ENCODE data around the gene ZNF599. TPM values are rescaled to one million over a fixed set of nuclear protein-coding genes. Genes with fewer than 3 reads are reported as not detected.
"Not testable (repeated sequence)": the region's sequence is repeated elsewhere in the genome, so short reads cannot be mapped to it uniquely, and the experiment has no call there.

The ZNF599 gene
- total RNA-seq, 1 donor from 2014 or later: 10.1 TPM

GRCh38 chr19:34804115-34804514, 31.1 kb upstream of the ZNF599 start:
- H3K36me3 Mint-ChIP-seq (ENCODE audit: low read depth): peaks cover 5% of the 10 kb centered on the region
- no peak for DNase-seq (ENCODE audit: low read depth, low spot score)
- no peaks in the 10 kb centered on the region for H3K4me1 Mint-ChIP-seq
- TF ChIP-seq CTCF (conservative IDR thresholded peaks at IDR 0.05): no peak
- peaks cover 24% of the 10 kb centered on the region for H3K27me3 Mint-ChIP-seq (ENCODE audit: low read depth)
- H3K4me3 Mint-ChIP-seq: no peak overlapping the region
- H3K9me3 Mint-ChIP-seq: peaks cover 12% of the 10 kb centered on the region
- no peak overlapping the region for H3K27ac Mint-ChIP-seq (ENCODE audit: unreplicated experiment)

- H3K36me3 Mint-ChIP-seq (ENCODE audit: low read depth); H3K4me1 Mint-ChIP-seq; H3K4me3 Mint-ChIP-seq; H3K27ac Mint-ChIP-seq (ENCODE audit: unreplicated experiment); H3K9me3 Mint-ChIP-seq; DNase-seq (ENCODE audit: low read depth, low spot score): not testable (repeated sequence)
- peaks cover 38% of the 10 kb centered on the region for H3K27me3 Mint-ChIP-seq (ENCODE audit: low read depth)
Observed at GRCh38 chr19:34796953-34797352, 23.9 kb upstream of the ZNF599 start.

- no peak for DNase-seq (ENCODE audit: low read depth, low spot score)
- H3K9me3 Mint-ChIP-seq: peaks cover 5% of the 10 kb centered on the region
- peaks cover 44% of the 10 kb centered on the region for H3K27me3 Mint-ChIP-seq (ENCODE audit: low read depth)
- peaks cover 11% of the 10 kb centered on the region for H3K4me1 Mint-ChIP-seq
- no peak overlapping the region for H3K27ac Mint-ChIP-seq (ENCODE audit: unreplicated experiment)
- no peaks in the 10 kb centered on the region for H3K36me3 Mint-ChIP-seq (ENCODE audit: low read depth)
- H3K4me3 Mint-ChIP-seq: no peak overlapping the region
- no peak for TF ChIP-seq CTCF (conservative IDR thresholded peaks at IDR 0.05)
Observed at GRCh38 chr19:34794066-34794960, 21.3 kb upstream of the ZNF599 start.

- DNase-seq (ENCODE audit: low read depth, low spot score): no peak
- TF ChIP-seq CTCF (conservative IDR thresholded peaks at IDR 0.05): no peak
- peaks cover 7% of the 10 kb centered on the region for H3K9me3 Mint-ChIP-seq
- no peaks in the 10 kb centered on the region for H3K36me3 Mint-ChIP-seq (ENCODE audit: low read depth)
- H3K4me3 Mint-ChIP-seq: no peak overlapping the region
- peaks cover 43% of the 10 kb centered on the region for H3K27me3 Mint-ChIP-seq (ENCODE audit: low read depth)
- no peak overlapping the region for H3K27ac Mint-ChIP-seq (ENCODE audit: unreplicated experiment)
- H3K4me1 Mint-ChIP-seq: peaks cover 11% of the 10 kb centered on the region
Observed at GRCh38 chr19:34793565-34793964, 20.6 kb upstream of the ZNF599 start.

- peaks cover 11% of the 10 kb centered on the region for H3K4me1 Mint-ChIP-seq
- peaks cover 5% of the 10 kb centered on the region for H3K9me3 Mint-ChIP-seq
- H3K4me3 Mint-ChIP-seq: no peak overlapping the region
- peaks cover 60% of the 10 kb centered on the region for H3K27me3 Mint-ChIP-seq (ENCODE audit: low read depth)
- no peaks in the 10 kb centered on the region for H3K36me3 Mint-ChIP-seq (ENCODE audit: low read depth)
- H3K27ac Mint-ChIP-seq (ENCODE audit: unreplicated experiment): no peak overlapping the region
- no peak for DNase-seq (ENCODE audit: low read depth, low spot score)
- TF ChIP-seq CTCF (conservative IDR thresholded peaks at IDR 0.05): no peak
Observed at GRCh38 chr19:34788074-34788473, 15.1 kb upstream of the ZNF599 start.

Measured in neural crest cell (in vitro differentiated cells).